Activated T-cell treated with anti-CD3 and anti-CD28 coated beads for 24 hours (primary cell): ENCODE data around the gene KDF1.

Experiments
- DNase-seq: peaks from one replicate; pipeline ENCODE4 v3.0.0-alpha.2; 2020; ENCODE audit warnings: low read depth

Gene KDF1

GRCh38 chr1:26959722-26960624 lies at the start of gene KDF1:
Gene KDF1, minus strand, starts transcription at chr1:26960468. Its CDS starts 8,088 bp downstream, at chr1:26952380.
- DNase-seq: no peak

- no peak for DNase-seq
Measured at GRCh38 chr1:27009601-27010197, 49.4 kb upstream of the KDF1 start.

GRCh38 chr1:27007909-27008582 lies 47.8 kb upstream of the KDF1 start:
- DNase-seq: no peak

- DNase-seq: no peak
Measured at GRCh38 chr1:27006683-27007082, 46.4 kb upstream of the KDF1 start.

- DNase-seq: no peak
Measured at GRCh38 chr1:27005648-27006496, 45.6 kb upstream of the KDF1 start.

- DNase-seq: no peak
Measured at GRCh38 chr1:27005166-27005530, 44.9 kb upstream of the KDF1 start.

GRCh38 chr1:27004471-27005165 lies 44.4 kb upstream of the KDF1 start:
- no peak for DNase-seq

GRCh38 chr1:27003745-27004470 lies 43.6 kb upstream of the KDF1 start:
- no peak for DNase-seq

GRCh38 chr1:27001570-27002360 lies 41.5 kb upstream of the KDF1 start:
- DNase-seq: no peak

- no peak for DNase-seq
Measured at GRCh38 chr1:27000817-27001460, 40.7 kb upstream of the KDF1 start.

GRCh38 chr1:27000090-27000816 lies 40.0 kb upstream of the KDF1 start:
- no peak for DNase-seq

- DNase-seq: no peak
Measured at GRCh38 chr1:26999440-26999987, 39.2 kb upstream of the KDF1 start.

- no peak for DNase-seq
Measured at GRCh38 chr1:26998429-26999300, 38.4 kb upstream of the KDF1 start.

GRCh38 chr1:26996665-26997064 lies 36.4 kb upstream of the KDF1 start:
- no peak for DNase-seq

GRCh38 chr1:26996024-26996423 lies 35.8 kb upstream of the KDF1 start:
- DNase-seq: no peak

GRCh38 chr1:26994787-26995517 lies 34.7 kb upstream of the KDF1 start:
- no peak for DNase-seq
